Ascending aorta (tissue), 2 donors: ENCODE data around the gene HIVEP3. TPM values are rescaled to one million over a fixed set of nuclear protein-coding genes. Genes with fewer than 3 reads are reported as not detected.

Source experiments
- DNase-seq, 2 donors: peaks; one replicate each; pipeline ENCODE4 v3.0.0-alpha.2; 2019; ENCODE audit warnings: low spot score in 2 of 2
- H3K27ac ChIP-seq, 2 donors: fragments of 200-600 bp; sonication (generic); one replicate each; pipeline ENCODE4 v1.5.1; 2016 to 2017; ENCODE audit warnings: mild to moderate bottlenecking in 1 of 2
- H3K27me3 ChIP-seq: fragments of 200-600 bp; sonication (generic); one replicate; pipeline ENCODE4 v1.5.1; 2017
- H3K36me3 ChIP-seq, 2 donors: fragments of 200-600 bp; sonication (generic); one replicate each; pipeline ENCODE4 v1.5.1; 2016
- H3K4me1 ChIP-seq, 2 donors: fragments of 200-600 bp; sonication (generic); one replicate each; pipeline ENCODE4 v1.5.1; 2016 to 2017; ENCODE audit warnings: mild to moderate bottlenecking in 1 of 2
- H3K4me3 ChIP-seq, 2 donors: fragments of 200-600 bp; sonication (generic); one replicate each; pipeline ENCODE4 v1.5.1; 2016 to 2017; ENCODE audit warnings: mild to moderate bottlenecking in 1 of 2
- H3K9me3 ChIP-seq, 2 donors: fragments of 200-600 bp; sonication (generic); one replicate each; pipeline ENCODE4 v1.5.1; 2016
- intact Hi-C: fragments of 100-400 bp; cut with DNase I; formaldehyde crosslinking; loops from one replicate; pipeline ENCODE4 v1.15.1; 2023
- total RNA-seq: library from RNA; depleted of rRNA; stranded (reverse); fragments of >200 nt; gene quantifications from one replicate; pipeline ENCODE4 v1.1.0, GENCODE V29; 2016
- TF ChIP-seq, protein P1 (sequence below), 3 experiments: fragments of 200-600 bp in 2 of 3; fragments of 450-650 bp in 1 of 3; sonication (generic) in 2 of 3; IDR thresholded peaks; one replicate each; pipeline ENCODE4 v1.5.1; 2016 to 2019; ENCODE audit warnings: antibody characterized with exemption in 3 of 3, mild to moderate bottlenecking in 1 of 3, moderate library complexity in 1 of 3

HIVEP3 gene
- total RNA-seq, 1 donor from 2014 or later: 0.32 TPM

- Histone ChIP-seq H3K27me3 (no peaks in the 10 kb centered on the region), H3K4me3 (no peak overlapping the region), H3K9me3 (no peaks in the 10 kb centered on the region), H3K27ac (no peak overlapping the region), H3K36me3 (no peaks in the 10 kb centered on the region), H3K4me1 (no peaks in the 10 kb centered on the region)
- intact Hi-C loops: no loop called here
- peak in 1 of 2 donors; percentile 53 for DNase-seq
- TF ChIP-seq, protein P1, sequence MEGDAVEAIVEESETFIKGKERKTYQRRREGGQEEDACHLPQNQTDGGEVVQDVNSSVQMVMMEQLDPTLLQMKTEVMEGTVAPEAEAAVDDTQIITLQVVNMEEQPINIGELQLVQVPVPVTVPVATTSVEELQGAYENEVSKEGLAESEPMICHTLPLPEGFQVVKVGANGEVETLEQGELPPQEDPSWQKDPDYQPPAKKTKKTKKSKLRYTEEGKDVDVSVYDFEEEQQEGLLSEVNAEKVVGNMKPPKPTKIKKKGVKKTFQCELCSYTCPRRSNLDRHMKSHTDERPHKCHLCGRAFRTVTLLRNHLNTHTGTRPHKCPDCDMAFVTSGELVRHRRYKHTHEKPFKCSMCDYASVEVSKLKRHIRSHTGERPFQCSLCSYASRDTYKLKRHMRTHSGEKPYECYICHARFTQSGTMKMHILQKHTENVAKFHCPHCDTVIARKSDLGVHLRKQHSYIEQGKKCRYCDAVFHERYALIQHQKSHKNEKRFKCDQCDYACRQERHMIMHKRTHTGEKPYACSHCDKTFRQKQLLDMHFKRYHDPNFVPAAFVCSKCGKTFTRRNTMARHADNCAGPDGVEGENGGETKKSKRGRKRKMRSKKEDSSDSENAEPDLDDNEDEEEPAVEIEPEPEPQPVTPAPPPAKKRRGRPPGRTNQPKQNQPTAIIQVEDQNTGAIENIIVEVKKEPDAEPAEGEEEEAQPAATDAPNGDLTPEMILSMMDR (IDR thresholded peaks at IDR 0.05): no peak
Measured at GRCh38 chr1:41545996-41546832, 372.5 kb downstream of the HIVEP3 start.

GRCh38 chr1:41542196-41542930 lies 376.4 kb downstream of the HIVEP3 start:
- intact Hi-C loops: no loop called here
- Histone ChIP-seq H3K27ac (no peak overlapping the region), H3K4me3 (no peak overlapping the region), H3K4me1 (peaks cover 0 to 8% of the 10 kb centered on the region in 2 donors), H3K27me3 (no peaks in the 10 kb centered on the region), H3K36me3 (no peaks in the 10 kb centered on the region), H3K9me3 (no peaks in the 10 kb centered on the region)
- DNase-seq: peak; percentile 1 to 27
- TF ChIP-seq, protein P1 (IDR thresholded peaks at IDR 0.05): no peak

- H3K9me3 ChIP-seq: no peaks in the 10 kb centered on the region
- H3K27me3 ChIP-seq: no peaks in the 10 kb centered on the region
- H3K4me3 ChIP-seq: no peak overlapping the region
- DNase-seq: peak; percentile 1 to 9
- intact Hi-C loops: no loop called here
- peaks cover 0 to 16% of the 10 kb centered on the region in 2 donors for H3K4me1 ChIP-seq
- no peak overlapping the region for H3K27ac ChIP-seq
- TF ChIP-seq, protein P1 (IDR thresholded peaks at IDR 0.05): no peak
- no peaks in the 10 kb centered on the region for H3K36me3 ChIP-seq
Measured at GRCh38 chr1:41541592-41541952, 377.1 kb downstream of the HIVEP3 start.

DNA sequence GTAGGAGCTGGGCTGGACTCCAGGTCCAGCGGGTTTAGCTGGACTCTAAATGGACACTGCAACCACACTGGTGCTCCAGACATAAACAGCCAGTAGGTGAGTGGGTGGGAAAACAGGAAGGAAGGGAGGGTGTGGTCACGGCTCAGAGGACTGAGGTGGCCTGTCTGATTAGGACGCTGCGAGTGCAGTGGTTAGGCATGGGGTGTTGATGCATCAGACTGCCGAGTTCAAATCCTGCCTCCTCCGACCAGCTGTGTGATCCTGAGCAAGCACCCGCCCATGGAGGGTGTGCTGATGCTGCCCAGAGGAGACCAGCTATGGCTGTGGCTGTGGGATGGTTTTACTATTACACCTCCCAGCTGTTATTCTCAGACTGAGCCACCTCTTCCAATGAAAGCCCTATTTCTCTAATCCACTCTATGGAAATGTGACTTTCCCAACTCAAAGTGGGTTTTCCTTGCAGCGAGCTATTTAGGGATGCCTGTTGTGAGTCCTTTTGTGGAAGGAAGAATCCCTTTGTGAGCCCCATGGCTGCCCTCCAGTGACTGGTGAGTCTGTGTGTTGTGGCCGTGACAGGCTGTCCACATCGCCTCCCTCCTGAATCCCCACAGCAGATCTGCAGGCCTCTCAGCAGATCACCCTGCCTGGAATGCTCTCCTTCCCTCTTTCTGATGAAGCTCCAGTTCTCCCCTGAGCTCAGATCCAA lies 377.7 kb downstream of the HIVEP3 start:
- H3K27ac ChIP-seq: no peak overlapping the region
- no peaks in the 10 kb centered on the region for H3K27me3 ChIP-seq
- intact Hi-C loops: no loop called here
- TF ChIP-seq, protein P1 (IDR thresholded peaks at IDR 0.05): no peak
- no peaks in the 10 kb centered on the region for H3K36me3 ChIP-seq
- H3K9me3 ChIP-seq: no peaks in the 10 kb centered on the region
- peak; percentile 1 to 42 for DNase-seq
- peaks cover 0 to 20% of the 10 kb centered on the region in 2 donors for H3K4me1 ChIP-seq
- no peak overlapping the region for H3K4me3 ChIP-seq

DNA sequence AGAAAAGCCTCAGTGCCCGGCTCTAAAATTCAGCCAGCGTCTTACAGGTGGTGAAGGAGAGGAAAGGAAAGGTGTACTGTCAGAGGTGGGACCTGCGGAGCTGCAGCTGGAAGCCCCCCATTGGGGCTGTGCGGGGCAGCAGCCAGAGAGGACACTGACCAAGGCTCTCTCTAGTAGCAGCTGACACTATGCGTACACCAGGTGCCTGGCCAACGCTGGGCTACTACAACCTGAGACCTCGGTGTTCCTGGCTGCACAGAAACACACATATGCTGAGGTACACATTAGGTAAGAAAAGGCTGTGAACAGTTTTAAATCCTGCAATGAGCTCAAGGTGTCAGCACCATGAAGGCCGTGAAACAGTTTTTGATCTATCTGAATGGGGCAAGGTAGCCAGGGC lies 378.7 kb downstream of the HIVEP3 start:
- H3K4me1 ChIP-seq: peaks cover 0 to 20% of the 10 kb centered on the region in 2 donors
- TF ChIP-seq, protein P1 (IDR thresholded peaks at IDR 0.05): no peak
- H3K4me3 ChIP-seq: no peak overlapping the region
- intact Hi-C loops: no loop called here
- H3K36me3 ChIP-seq: no peaks in the 10 kb centered on the region
- no peaks in the 10 kb centered on the region for H3K27me3 ChIP-seq
- no peak overlapping the region for H3K27ac ChIP-seq
- DNase-seq: peak in 1 of 2 donors; percentile 54
- H3K9me3 ChIP-seq: no peaks in the 10 kb centered on the region
